ENCODE measurements around the gene MYO1H.
"Not testable (repeated sequence)": the region's sequence is repeated elsewhere in the genome, so short reads cannot be mapped to it uniquely, and the experiment has no call there.

The MYO1H gene

GRCh38 chr12:109309381-109310246, 38.1 kb upstream of the MYO1H start:
- H3K27ac ChIP-seq (ENCODE audit: low read depth, low read length), result no peak overlapping the region
- H3K9me3 ChIP-seq (ENCODE audit: control insufficient read depth in 5 of 5, low read length in 5 of 5), result no peaks in the 10 kb centered on the region
- peaks cover 0 to 18% (median 17%) of the 10 kb centered on the region in 5 donors for H3K4me1 ChIP-seq (ENCODE audit: control insufficient read depth in 5 of 5, insufficient read depth in 5 of 5, low read length in 5 of 5)
- peaks cover 24 to 52% (median 33%) of the 10 kb centered on the region in 5 donors for H3K27me3 ChIP-seq (ENCODE audit: control insufficient read depth in 5 of 5, insufficient read depth in 4 of 5, low read length in 5 of 5)
- no peaks in the 10 kb centered on the region for H3K36me3 ChIP-seq (ENCODE audit: control insufficient read depth in 5 of 5, insufficient read depth in 5 of 5, low read length in 5 of 5)
- H3K4me3 ChIP-seq (ENCODE audit: low read depth in 1 of 5, low read length in 5 of 5), result peak overlapping the region; percentile 59 to 73 (median 63)
- peak overlapping the region in 1 of 5 donors; percentile 52 for H3K9ac ChIP-seq (ENCODE audit: low read length in 5 of 5)

DNA sequence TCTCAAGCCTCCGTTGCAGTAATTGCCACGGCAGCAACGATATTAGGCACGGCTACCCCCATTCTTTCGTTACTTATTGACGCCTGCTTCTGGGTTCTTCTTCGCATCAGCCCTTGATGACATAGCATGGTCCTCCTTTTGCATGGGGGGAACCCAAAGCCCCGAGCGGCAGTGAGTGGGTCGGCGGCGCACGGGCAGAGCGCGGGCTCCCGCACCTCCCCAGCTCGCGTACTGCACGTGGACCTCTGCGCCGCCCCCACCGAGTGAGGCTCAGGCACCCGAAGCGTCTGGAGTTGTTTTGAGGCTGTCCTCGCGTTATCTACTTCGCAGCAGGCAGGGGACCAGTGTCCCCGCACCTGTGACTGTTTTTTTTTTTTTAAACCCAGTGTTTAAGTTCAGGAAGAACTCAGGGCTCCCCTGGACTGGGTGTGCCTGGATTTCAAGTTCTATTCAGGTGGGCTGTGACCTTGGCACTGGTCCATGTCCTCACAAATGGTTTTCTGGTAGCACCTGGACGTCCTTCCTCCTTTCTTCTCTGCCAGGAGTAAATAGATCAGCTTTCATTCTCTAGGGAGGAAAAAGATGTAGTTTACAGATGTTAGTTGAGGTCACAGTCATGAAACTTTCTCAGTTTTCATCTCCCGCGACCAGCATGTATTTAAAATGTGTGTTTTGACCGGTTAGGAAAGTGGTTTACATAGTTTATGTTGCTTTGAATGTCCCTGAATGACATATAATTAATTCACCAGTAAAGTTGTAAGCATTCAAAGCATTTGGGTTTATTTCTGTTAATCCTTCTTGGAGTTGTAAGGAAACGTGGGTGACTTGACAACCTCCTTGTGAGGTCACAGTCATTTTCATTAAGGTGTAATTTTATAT, 37.2 kb upstream of the MYO1H start:
- Histone ChIP-seq H3K36me3 (ENCODE audit: control insufficient read depth in 5 of 5, insufficient read depth in 5 of 5, low read length in 5 of 5) (no peaks in the 10 kb centered on the region), H3K9ac (ENCODE audit: low read length in 5 of 5) (peak overlapping the region in 1 of 5 donors; percentile 52), H3K9me3 (ENCODE audit: control insufficient read depth in 5 of 5, low read length in 5 of 5) (no peaks in the 10 kb centered on the region), H3K27me3 (ENCODE audit: control insufficient read depth in 5 of 5, insufficient read depth in 4 of 5, low read length in 5 of 5) (peaks cover 18 to 44% (median 27%) of the 10 kb centered on the region in 5 donors), H3K27ac (ENCODE audit: low read depth, low read length) (no peak overlapping the region), H3K4me3 (ENCODE audit: low read depth in 1 of 5, low read length in 5 of 5) (peak overlapping the region; percentile 48 to 73 (median 61)), H3K4me1 (ENCODE audit: control insufficient read depth in 5 of 5, insufficient read depth in 5 of 5, low read length in 5 of 5) (peaks cover 0 to 18% (median 17%) of the 10 kb centered on the region in 5 donors)

DNA sequence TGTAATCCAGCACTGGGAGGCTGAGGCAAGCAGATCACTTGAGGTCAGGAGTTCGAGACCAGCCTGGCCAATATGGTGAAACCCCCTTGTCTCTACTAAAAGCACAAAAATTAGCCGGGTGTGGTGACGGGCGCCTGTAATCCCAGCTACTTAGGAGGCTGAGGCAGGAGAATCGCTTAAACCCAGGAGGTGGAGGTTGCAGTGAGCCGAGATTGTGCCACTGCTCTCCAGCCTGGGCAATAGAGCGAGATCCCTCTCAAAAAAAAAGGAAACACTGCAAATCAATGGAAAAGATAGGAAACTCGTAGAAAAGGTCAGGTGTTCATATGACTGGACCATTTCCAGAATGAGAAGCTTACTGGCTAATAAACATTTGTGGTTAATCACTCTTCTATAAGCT, 26.4 kb upstream of the MYO1H start:
- H3K4me1 ChIP-seq (ENCODE audit: control insufficient read depth in 5 of 5, insufficient read depth in 5 of 5, low read length in 5 of 5); H3K4me3 ChIP-seq (ENCODE audit: low read depth in 1 of 5, low read length in 5 of 5); H3K9me3 ChIP-seq (ENCODE audit: control insufficient read depth in 5 of 5, low read length in 5 of 5); H3K36me3 ChIP-seq (ENCODE audit: control insufficient read depth in 5 of 5, insufficient read depth in 5 of 5, low read length in 5 of 5); H3K27ac ChIP-seq (ENCODE audit: low read depth, low read length); H3K9ac ChIP-seq (ENCODE audit: low read length in 5 of 5): not testable (repeated sequence)
- H3K27me3 ChIP-seq (ENCODE audit: control insufficient read depth in 5 of 5, insufficient read depth in 4 of 5, low read length in 5 of 5), result peaks cover 0 to 18% (median 8%) of the 10 kb centered on the region in 5 donors

DNA sequence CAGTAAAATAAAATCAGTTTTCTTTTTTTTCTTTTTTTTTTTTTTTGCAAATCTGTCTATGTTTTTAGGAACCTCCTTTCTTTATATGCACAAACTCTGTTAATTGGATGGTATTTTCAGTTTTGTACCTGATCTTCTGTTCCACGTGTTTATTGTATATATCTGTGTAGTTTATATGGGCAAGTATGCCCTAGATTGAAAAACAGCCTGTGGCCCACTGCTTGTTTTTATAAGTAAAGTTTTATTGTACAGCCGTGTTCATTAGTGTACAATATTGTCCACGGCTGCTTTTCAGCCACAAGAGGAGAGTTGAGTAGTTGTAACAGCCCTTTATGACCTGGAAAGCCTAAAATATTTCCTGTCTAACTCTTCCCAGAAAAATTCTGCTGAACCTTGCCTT, 18.7 kb upstream of the MYO1H start:
- peaks cover under 1 to 9% (median 2%) of the 10 kb centered on the region in 5 donors for H3K27me3 ChIP-seq (ENCODE audit: control insufficient read depth in 5 of 5, insufficient read depth in 4 of 5, low read length in 5 of 5)
- H3K9me3 ChIP-seq (ENCODE audit: control insufficient read depth in 5 of 5, low read length in 5 of 5), result no peaks in the 10 kb centered on the region
- no peak overlapping the region for H3K4me3 ChIP-seq (ENCODE audit: low read depth in 1 of 5, low read length in 5 of 5)
- no peak overlapping the region for H3K9ac ChIP-seq (ENCODE audit: low read length in 5 of 5)
- no peak overlapping the region for H3K27ac ChIP-seq (ENCODE audit: low read depth, low read length)
- no peaks in the 10 kb centered on the region for H3K4me1 ChIP-seq (ENCODE audit: control insufficient read depth in 5 of 5, insufficient read depth in 5 of 5, low read length in 5 of 5)
- no peaks in the 10 kb centered on the region for H3K36me3 ChIP-seq (ENCODE audit: control insufficient read depth in 5 of 5, insufficient read depth in 5 of 5, low read length in 5 of 5)

DNA sequence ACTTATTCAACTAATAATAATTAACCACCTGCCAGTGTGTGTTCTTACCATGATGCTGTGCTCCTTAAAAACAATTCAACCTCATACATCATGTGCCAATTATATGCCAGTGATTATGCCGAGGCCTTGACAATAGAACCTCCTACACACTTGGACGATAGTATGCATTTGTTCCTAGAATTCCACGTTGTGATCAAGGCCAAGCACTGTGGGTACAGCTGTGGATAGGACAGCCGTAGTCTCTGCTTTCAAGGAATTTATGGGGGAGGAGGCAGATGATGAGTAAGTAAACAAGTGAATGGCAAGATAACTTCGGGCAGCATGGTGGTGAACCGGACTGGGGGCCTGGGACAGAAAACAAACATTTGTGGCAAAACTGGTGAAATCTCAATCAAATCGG, 18.0 kb upstream of the MYO1H start:
- Histone ChIP-seq H3K9me3 (ENCODE audit: control insufficient read depth in 5 of 5, low read length in 5 of 5) (no peaks in the 10 kb centered on the region), H3K9ac (ENCODE audit: low read length in 5 of 5) (no peak overlapping the region), H3K27ac (ENCODE audit: low read depth, low read length) (no peak overlapping the region), H3K4me3 (ENCODE audit: low read depth in 1 of 5, low read length in 5 of 5) (no peak overlapping the region), H3K27me3 (ENCODE audit: control insufficient read depth in 5 of 5, insufficient read depth in 4 of 5, low read length in 5 of 5) (peaks cover 0 to 9% (median 2%) of the 10 kb centered on the region in 5 donors), H3K36me3 (ENCODE audit: control insufficient read depth in 5 of 5, insufficient read depth in 5 of 5, low read length in 5 of 5) (no peaks in the 10 kb centered on the region), H3K4me1 (ENCODE audit: control insufficient read depth in 5 of 5, insufficient read depth in 5 of 5, low read length in 5 of 5) (no peaks in the 10 kb centered on the region)

DNA sequence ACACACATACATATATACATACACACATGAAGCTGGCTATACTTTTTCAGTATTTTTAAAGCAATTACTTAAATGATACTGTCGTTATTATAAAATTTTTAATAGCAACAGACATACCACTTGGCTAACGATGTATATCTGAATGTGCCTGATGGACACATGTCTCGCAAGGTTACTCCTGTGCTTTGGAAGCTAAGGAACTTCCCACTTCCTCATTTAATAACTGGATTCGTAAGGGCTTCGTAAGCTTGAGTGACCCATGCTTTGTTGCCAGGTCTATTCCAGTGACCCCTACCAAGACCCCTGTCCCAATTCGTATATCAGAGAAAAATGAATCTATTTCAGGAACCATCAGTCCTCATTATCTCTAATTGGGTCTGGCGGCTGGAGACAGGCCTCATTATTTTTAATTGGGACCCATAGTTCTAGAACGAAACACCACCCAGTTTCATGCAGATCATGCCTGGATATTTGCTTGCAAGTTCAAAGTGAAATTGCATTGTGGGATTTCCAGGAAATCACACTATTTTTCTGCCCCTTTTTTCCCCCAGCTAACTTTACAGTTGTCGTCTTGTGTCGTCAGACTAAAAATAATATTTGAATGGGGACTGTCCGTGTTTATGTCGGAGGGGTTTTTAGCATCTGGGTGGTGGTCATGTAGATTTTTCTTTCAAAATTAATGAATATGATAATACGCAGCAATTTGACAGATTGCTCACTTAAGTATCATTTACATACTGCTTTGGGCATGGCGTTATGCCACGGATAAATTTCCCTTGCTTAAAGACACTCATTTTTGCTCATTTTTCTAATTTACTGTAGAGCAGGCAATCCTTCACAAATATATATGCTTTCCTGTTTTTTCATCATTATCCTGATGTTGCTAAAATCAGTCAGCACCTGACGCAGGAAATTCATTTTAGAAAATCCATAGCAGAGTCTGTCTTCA, 17.1 kb upstream of the MYO1H start:
- Histone ChIP-seq H3K36me3 (ENCODE audit: control insufficient read depth in 5 of 5, insufficient read depth in 5 of 5, low read length in 5 of 5) (no peaks in the 10 kb centered on the region), H3K9ac (ENCODE audit: low read length in 5 of 5) (no peak overlapping the region), H3K4me1 (ENCODE audit: control insufficient read depth in 5 of 5, insufficient read depth in 5 of 5, low read length in 5 of 5) (no peaks in the 10 kb centered on the region), H3K4me3 (ENCODE audit: low read depth in 1 of 5, low read length in 5 of 5) (no peak overlapping the region), H3K9me3 (ENCODE audit: control insufficient read depth in 5 of 5, low read length in 5 of 5) (no peaks in the 10 kb centered on the region), H3K27me3 (ENCODE audit: control insufficient read depth in 5 of 5, insufficient read depth in 4 of 5, low read length in 5 of 5) (peaks cover 0 to 9% (median 2%) of the 10 kb centered on the region in 5 donors), H3K27ac (ENCODE audit: low read depth, low read length) (no peak overlapping the region)

GRCh38 chr12:109331301-109331952, 16.3 kb upstream of the MYO1H start:
- peaks cover 0 to 7% (median 2%) of the 10 kb centered on the region in 5 donors for H3K27me3 ChIP-seq (ENCODE audit: control insufficient read depth in 5 of 5, insufficient read depth in 4 of 5, low read length in 5 of 5)
- H3K4me3 ChIP-seq (ENCODE audit: low read depth in 1 of 5, low read length in 5 of 5), result no peak overlapping the region
- H3K9ac ChIP-seq (ENCODE audit: low read length in 5 of 5), result peak overlapping the region in 1 of 5 donors; percentile 30
- no peaks in the 10 kb centered on the region for H3K9me3 ChIP-seq (ENCODE audit: control insufficient read depth in 5 of 5, low read length in 5 of 5)
- no peak overlapping the region for H3K27ac ChIP-seq (ENCODE audit: low read depth, low read length)
- no peaks in the 10 kb centered on the region for H3K4me1 ChIP-seq (ENCODE audit: control insufficient read depth in 5 of 5, insufficient read depth in 5 of 5, low read length in 5 of 5)
- H3K36me3 ChIP-seq (ENCODE audit: control insufficient read depth in 5 of 5, insufficient read depth in 5 of 5, low read length in 5 of 5), result no peaks in the 10 kb centered on the region

- Histone ChIP-seq H3K9me3 (ENCODE audit: control insufficient read depth in 5 of 5, low read length in 5 of 5) (no peaks in the 10 kb centered on the region), H3K36me3 (ENCODE audit: control insufficient read depth in 5 of 5, insufficient read depth in 5 of 5, low read length in 5 of 5) (no peaks in the 10 kb centered on the region), H3K4me3 (ENCODE audit: low read depth in 1 of 5, low read length in 5 of 5) (no peak overlapping the region), H3K27ac (ENCODE audit: low read depth, low read length) (no peak overlapping the region), H3K9ac (ENCODE audit: low read length in 5 of 5) (no peak overlapping the region), H3K27me3 (ENCODE audit: control insufficient read depth in 5 of 5, insufficient read depth in 4 of 5, low read length in 5 of 5) (peaks cover 0 to 7% (median 2%) of the 10 kb centered on the region in 5 donors), H3K4me1 (ENCODE audit: control insufficient read depth in 5 of 5, insufficient read depth in 5 of 5, low read length in 5 of 5) (no peaks in the 10 kb centered on the region)
Observed at GRCh38 chr12:109334887-109335286, 12.8 kb upstream of the MYO1H start.

- Histone ChIP-seq H3K36me3 (ENCODE audit: control insufficient read depth in 5 of 5, insufficient read depth in 5 of 5, low read length in 5 of 5) (no peaks in the 10 kb centered on the region), H3K4me3 (ENCODE audit: low read depth in 1 of 5, low read length in 5 of 5) (no peak overlapping the region), H3K27me3 (ENCODE audit: control insufficient read depth in 5 of 5, insufficient read depth in 4 of 5, low read length in 5 of 5) (peaks cover 0 to 7% (median 3%) of the 10 kb centered on the region in 5 donors), H3K27ac (ENCODE audit: low read depth, low read length) (no peak overlapping the region), H3K9ac (ENCODE audit: low read length in 5 of 5) (no peak overlapping the region), H3K9me3 (ENCODE audit: control insufficient read depth in 5 of 5, low read length in 5 of 5) (no peaks in the 10 kb centered on the region), H3K4me1 (ENCODE audit: control insufficient read depth in 5 of 5, insufficient read depth in 5 of 5, low read length in 5 of 5) (no peaks in the 10 kb centered on the region)
Observed at GRCh38 chr12:109336593-109336992, 11.1 kb upstream of the MYO1H start.
